CD14-positive monocyte (primary cell): Measurements from ENCODE around the gene PRELP. TPM values are rescaled to one million over a fixed set of nuclear protein-coding genes. Genes with fewer than 3 reads are reported as not detected.

Experiments used
- DNase-seq, 3 donors: peaks; one replicate each; pipeline ENCODE4 v3.0.0-alpha.2; 2011 to 2022
- H2AFZ ChIP-seq: 2 replicates; pipeline ENCODE4 v1.6.0; 2012; ENCODE audit warnings: mild to moderate bottlenecking, low read depth, low read length, inconsistent platforms; ENCODE audit not compliant: insufficient read depth, poor library complexity, severe bottlenecking
- H3K27ac ChIP-seq, 2 donors: 1 replicate in 1 of 2; 2 replicates in 1 of 2; pipeline ENCODE4 v1.5.1; 2012 to 2013; ENCODE audit warnings: low read length in 2 of 2, control low read depth in 1 of 2, inconsistent platforms in 1 of 2, low read depth in 1 of 2, mild to moderate bottlenecking in 1 of 2
- H3K27me3 ChIP-seq, 2 donors: one replicate each; pipeline versions ENCODE4 v1.6.0 to v1.6.1; 2011 to 2013; ENCODE audit warnings: low read length in 2 of 2; ENCODE audit not compliant: control insufficient read depth in 2 of 2, insufficient read depth in 2 of 2
- H3K36me3 ChIP-seq, 2 donors: replicated peaks in 1 of 2; 1 replicate in 1 of 2; 2 replicates in 1 of 2; pipeline versions ENCODE4 v1.5.1 to v1.6.1; 2012 to 2013; ENCODE audit warnings: low read length in 2 of 2, control low read depth in 1 of 2, inconsistent platforms in 1 of 2, mild to moderate bottlenecking in 1 of 2; ENCODE audit not compliant: insufficient read depth in 2 of 2, control insufficient read depth in 1 of 2
- H3K4me1 ChIP-seq, 2 donors: 1 replicate in 1 of 2; 2 replicates in 1 of 2; pipeline versions ENCODE4 v1.5.1 to v1.6.1; 2012 to 2013; ENCODE audit warnings: low read length in 2 of 2, control low read depth in 1 of 2, inconsistent platforms in 1 of 2, mild to moderate bottlenecking in 1 of 2, moderate library complexity in 1 of 2; ENCODE audit not compliant: insufficient read depth in 2 of 2, control insufficient read depth in 1 of 2
- H3K4me2 ChIP-seq: replicated peaks from 2 replicates; pipeline ENCODE3; 2012; ENCODE audit warnings: low read length, moderate library complexity, mild to moderate bottlenecking; ENCODE audit not compliant: poor library complexity, severe bottlenecking; ENCODE audit errors: extremely low read depth
- H3K4me3 ChIP-seq, 3 experiments: fragments of 200-600 bp in 1 of 3; sonication (generic) in 1 of 3; replicated peaks in 1 of 3; 1 replicate in 2 of 3; 2 replicates in 1 of 3; pipeline ENCODE4 v1.5.1; 2011 to 2013; ENCODE audit warnings: low read length in 3 of 3, mild to moderate bottlenecking in 3 of 3, control low read depth in 2 of 3, low read depth in 2 of 3, inconsistent platforms in 1 of 3, moderate library complexity in 1 of 3
- H3K79me2 ChIP-seq: 2 replicates; pipeline ENCODE4 v1.6.0; 2012; ENCODE audit warnings: mild to moderate bottlenecking, control low read depth, inconsistent platforms, low read length, moderate library complexity; ENCODE audit not compliant: insufficient read depth
- H3K9ac ChIP-seq: 2 replicates; pipeline ENCODE4 v1.6.0; 2017; ENCODE audit warnings: low read length, mild to moderate bottlenecking; ENCODE audit not compliant: insufficient read depth, poor library complexity, severe bottlenecking
- H3K9me3 ChIP-seq, 2 donors: replicated peaks in 1 of 2; 1 replicate in 1 of 2; 2 replicates in 1 of 2; pipeline versions ENCODE4 v1.5.1 to v1.6.1; 2012 to 2013; ENCODE audit warnings: low read length in 2 of 2, control low read depth in 1 of 2; ENCODE audit not compliant: control insufficient read depth in 1 of 2, insufficient read depth in 1 of 2
- H4K20me1 ChIP-seq: 2 replicates; pipeline ENCODE4 v1.6.0; 2012; ENCODE audit warnings: mild to moderate bottlenecking, low read length, control low read depth, moderate library complexity; ENCODE audit not compliant: insufficient read depth
- H3K27ac Mint-ChIP-seq, 7 donors: one replicate each; pipeline ENCODE4 v1.8.0; 2020; ENCODE audit warnings: mild to moderate bottlenecking in 7 of 7, mixed read lengths in 7 of 7, moderate library complexity in 6 of 7, inconsistent platforms in 2 of 7
- H3K27me3 Mint-ChIP-seq, 3 donors: one replicate each; pipeline ENCODE4 v1.8.0; 2021 to 2022; ENCODE audit warnings: low read depth in 3 of 3, mild to moderate bottlenecking in 3 of 3, mixed read lengths in 3 of 3, moderate library complexity in 3 of 3, inconsistent platforms in 1 of 3
- H3K36me3 Mint-ChIP-seq, 2 donors: one replicate each; pipeline ENCODE4 v1.8.0; 2020; ENCODE audit warnings: mixed read lengths in 2 of 2, inconsistent platforms in 1 of 2, mild to moderate bottlenecking in 1 of 2
- H3K4me1 Mint-ChIP-seq: one replicate; pipeline ENCODE4 v1.8.0; 2020; ENCODE audit warnings: mild to moderate bottlenecking, mixed read lengths
- H3K4me3 Mint-ChIP-seq, 2 donors: one replicate each; pipeline ENCODE4 v1.8.0; 2020; ENCODE audit warnings: mild to moderate bottlenecking in 2 of 2, mixed read lengths in 2 of 2, moderate library complexity in 1 of 2
- H3K9me3 Mint-ChIP-seq, 7 donors: one replicate each; pipeline ENCODE4 v1.8.0; 2020 to 2022; ENCODE audit warnings: mixed read lengths in 7 of 7, mild to moderate bottlenecking in 6 of 7, moderate library complexity in 6 of 7, inconsistent platforms in 2 of 7
- WGBS: methylation state at CpG from one replicate; pipeline ENCODE4 v1.1.5; 2013; ENCODE audit warnings: missing lambda C conversion rate; ENCODE audit not compliant: insufficient coverage; 5-methylcytosine and 5-hydroxymethylcytosine counted together
- intact Hi-C, 2 donors: fragments of 100-400 bp; cut with micrococcal nuclease; formaldehyde crosslinking; loops; one replicate each; pipeline versions ENCODE4 v1.15.0 to v1.15.1; 2023
- polyA plus RNA-seq, 3 donors: library from polyadenylated mRNA; depleted of rRNA in 1 of 3; unstranded in 2 of 3; stranded (reverse) in 1 of 3; fragments of 300-500 nt in 2 of 3; fragments of >200 nt in 1 of 3; fragmentation: Illumina TruSeq in 2 of 3; gene quantifications; 1 replicate in 2 of 3; 2 replicates in 1 of 3; pipeline ENCODE4 v1.2.3, GENCODE V29; 2012 to 2021
- TF ChIP-seq, protein P1 (sequence below): fragments of 200-600 bp; IDR thresholded peaks from one replicate; pipeline ENCODE4 v1.8.0; 2022; ENCODE audit warnings: antibody characterized with exemption, mild to moderate bottlenecking

Gene PRELP
- polyA plus RNA-seq, 3 donors, result not detected

- no peaks in the 10 kb centered on the region for H3K36me3 Mint-ChIP-seq
- no CpG with 5 or more reads among the region's 4 CpGs for WGBS
- no peak overlapping the region for H3K9ac ChIP-seq
These were observed 2.3 kb upstream of the PRELP start for GRCh38 chr1:203473281-203473680.

DNA sequence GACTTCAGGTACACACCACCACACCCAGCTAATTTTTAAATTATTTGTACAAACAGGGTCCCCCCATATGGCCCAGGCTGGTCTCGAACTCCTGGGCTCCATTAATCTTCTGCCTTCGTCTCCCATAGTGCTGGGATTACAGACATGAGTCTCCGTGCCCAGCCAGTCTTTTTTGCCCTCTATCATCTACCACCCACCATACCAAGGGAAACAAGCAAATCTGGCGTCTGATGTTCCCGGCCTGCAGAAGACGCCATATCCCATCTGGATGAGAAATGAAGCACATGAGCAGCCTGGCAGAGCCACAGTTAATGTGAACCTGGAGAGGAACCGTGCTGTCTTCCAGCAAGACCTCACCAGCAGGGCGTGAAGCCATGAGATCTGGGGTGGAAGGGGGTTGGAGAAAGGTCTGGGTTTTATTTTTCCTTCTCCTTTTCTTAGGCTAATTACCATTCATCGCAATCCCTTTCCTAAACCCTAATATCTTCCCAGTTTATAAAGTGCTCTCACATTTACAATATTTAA is 1.8 kb upstream of the PRELP start:
- Histone ChIP-seq H3K4me1 (no peaks in the 10 kb centered on the region), H3K27me3 (peaks cover 0 to 2% of the 10 kb centered on the region in 2 donors), H3K4me2 (no peak overlapping the region), H3K27ac (no peak overlapping the region), H3K9ac (no peak overlapping the region), H4K20me1 (no peaks in the 10 kb centered on the region), H3K36me3 (no peaks in the 10 kb centered on the region), H3K4me3 (no peak overlapping the region), H2AFZ (no peak overlapping the region), H3K9me3 (no peaks in the 10 kb centered on the region), H3K79me2 (no peaks in the 10 kb centered on the region)
- 100% methylated on average over 3 of the region's 9 CpGs for WGBS
- Mint-ChIP-seq H3K4me1 (peaks cover 6% of the 10 kb centered on the region), H3K27ac (no peak overlapping the region), H3K36me3 (no peaks in the 10 kb centered on the region), H3K4me3 (no peak overlapping the region), H3K9me3 (no peaks in the 10 kb centered on the region), H3K27me3 (peaks cover 12 to 37% (median 13%) of the 10 kb centered on the region in 3 donors)
- TF ChIP-seq, protein P1, sequence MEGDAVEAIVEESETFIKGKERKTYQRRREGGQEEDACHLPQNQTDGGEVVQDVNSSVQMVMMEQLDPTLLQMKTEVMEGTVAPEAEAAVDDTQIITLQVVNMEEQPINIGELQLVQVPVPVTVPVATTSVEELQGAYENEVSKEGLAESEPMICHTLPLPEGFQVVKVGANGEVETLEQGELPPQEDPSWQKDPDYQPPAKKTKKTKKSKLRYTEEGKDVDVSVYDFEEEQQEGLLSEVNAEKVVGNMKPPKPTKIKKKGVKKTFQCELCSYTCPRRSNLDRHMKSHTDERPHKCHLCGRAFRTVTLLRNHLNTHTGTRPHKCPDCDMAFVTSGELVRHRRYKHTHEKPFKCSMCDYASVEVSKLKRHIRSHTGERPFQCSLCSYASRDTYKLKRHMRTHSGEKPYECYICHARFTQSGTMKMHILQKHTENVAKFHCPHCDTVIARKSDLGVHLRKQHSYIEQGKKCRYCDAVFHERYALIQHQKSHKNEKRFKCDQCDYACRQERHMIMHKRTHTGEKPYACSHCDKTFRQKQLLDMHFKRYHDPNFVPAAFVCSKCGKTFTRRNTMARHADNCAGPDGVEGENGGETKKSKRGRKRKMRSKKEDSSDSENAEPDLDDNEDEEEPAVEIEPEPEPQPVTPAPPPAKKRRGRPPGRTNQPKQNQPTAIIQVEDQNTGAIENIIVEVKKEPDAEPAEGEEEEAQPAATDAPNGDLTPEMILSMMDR, result no peak
- intact Hi-C loops, result no loop called here
- no peak for DNase-seq

More at GRCh38 chr1:203473281-203473680, 2.3 kb upstream of the PRELP start:
- peaks cover 0 to 2% of the 10 kb centered on the region in 2 donors for H3K27me3 ChIP-seq
- no peaks in the 10 kb centered on the region for H3K9me3 Mint-ChIP-seq
- H3K27me3 Mint-ChIP-seq, result peaks cover 11 to 37% (median 12%) of the 10 kb centered on the region in 3 donors
- H4K20me1 ChIP-seq, result no peaks in the 10 kb centered on the region
- no peaks in the 10 kb centered on the region for H3K79me2 ChIP-seq
- no peaks in the 10 kb centered on the region for H3K4me1 ChIP-seq
- intact Hi-C loops, result no loop called here
- peaks cover 6% of the 10 kb centered on the region for H3K4me1 Mint-ChIP-seq
- H3K27ac Mint-ChIP-seq, result no peak overlapping the region
- no peak for DNase-seq
- H3K36me3 ChIP-seq, result no peaks in the 10 kb centered on the region
- TF ChIP-seq, protein P1, result no peak
- H2AFZ ChIP-seq, result no peak overlapping the region
- no peak overlapping the region for H3K4me3 ChIP-seq
- no peaks in the 10 kb centered on the region for H3K9me3 ChIP-seq
- H3K27ac ChIP-seq, result no peak overlapping the region
- H3K4me3 Mint-ChIP-seq, result no peak overlapping the region
- H3K4me2 ChIP-seq, result no peak overlapping the region
